Transverse colon (tissue), 4 donors: ENCODE results near the gene IL15.

Source experiments
- CTCF ChIP-seq, 5 experiments: fragments of 200-600 bp in 3 of 5; fragments of 450-650 bp in 2 of 5; sonication (generic) in 3 of 5; IDR thresholded peaks; 1 replicate in 2 of 5; 2 replicates in 3 of 5; pipeline ENCODE4 v1.5.1; 2016 to 2017; ENCODE audit warnings: antibody characterized with exemption in 5 of 5, inconsistent platforms in 3 of 5, mild to moderate bottlenecking in 2 of 5, moderate library complexity in 1 of 5
- POLR2AphosphoS5 ChIP-seq, 3 donors: sonication (generic); formaldehyde crosslinking; IDR thresholded peaks; one replicate each; pipeline ENCODE4 v1.6.1; 2016; ENCODE audit warnings: antibody characterized with exemption in 3 of 3

DNA sequence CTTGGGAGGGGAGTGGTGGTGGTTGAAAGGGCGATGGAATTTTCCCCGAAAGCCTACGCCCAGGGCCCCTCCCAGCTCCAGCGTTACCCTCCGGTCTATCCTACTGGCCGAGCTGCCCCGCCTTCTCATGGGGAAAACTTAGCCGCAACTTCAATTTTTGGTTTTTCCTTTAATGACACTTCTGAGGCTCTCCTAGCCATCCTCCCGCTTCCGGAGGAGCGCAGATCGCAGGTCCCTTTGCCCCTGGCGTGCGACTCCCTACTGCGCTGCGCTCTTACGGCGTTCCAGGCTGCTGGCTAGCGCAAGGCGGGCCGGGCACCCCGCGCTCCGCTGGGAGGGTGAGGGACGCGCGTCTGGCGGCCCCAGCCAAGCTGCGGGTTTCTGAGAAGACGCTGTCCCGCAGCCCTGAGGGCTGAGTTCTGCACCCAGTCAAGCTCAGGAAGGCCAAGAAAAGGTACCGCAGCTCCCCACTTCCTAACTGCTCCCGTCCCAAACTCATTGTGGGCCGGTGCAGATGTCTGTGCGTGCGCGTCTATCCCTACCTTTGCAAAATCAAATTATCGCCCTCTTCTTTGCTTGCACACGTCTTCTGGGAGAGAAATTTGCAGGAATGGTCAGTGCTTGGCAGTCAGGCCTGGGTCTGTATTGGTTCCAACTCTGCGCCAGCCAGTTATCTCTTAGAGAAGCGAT is 533 bp downstream of the IL15 start:
- peak in 1 of 3 donors; percentile 52 for TF ChIP-seq POLR2AphosphoS5 (IDR thresholded peaks at IDR 0.05)
- TF ChIP-seq CTCF (IDR thresholded peaks at IDR 0.05): no peak
